ENCODE measurements around the gene DARS1. TPM values are rescaled to one million over a fixed set of nuclear protein-coding genes. Genes with fewer than 3 reads are reported as not detected.

Gene DARS1
- total RNA-seq, 3 donors from 2014 or later = 76.4 to 117 (median 86.7) TPM

DNA sequence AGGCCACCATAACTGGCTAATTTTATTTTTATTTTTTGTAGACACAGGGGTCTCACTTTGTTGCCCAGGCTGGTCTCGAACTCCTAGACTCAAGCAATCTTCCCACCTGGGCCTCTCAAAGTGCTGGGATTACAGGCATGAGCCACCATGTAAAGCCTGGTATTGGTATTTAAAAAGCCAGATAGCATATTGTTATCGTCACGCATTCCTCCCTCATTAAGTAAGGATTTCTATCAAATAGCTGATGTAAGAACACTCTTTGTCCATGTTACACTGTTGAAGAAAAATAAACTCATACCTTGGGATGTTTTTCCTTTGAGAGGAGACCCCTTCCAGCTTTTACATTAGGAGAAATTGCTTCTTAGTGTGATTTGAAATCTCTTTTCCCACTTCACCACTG is 39.2 kb upstream of the DARS1 start:
- no peak overlapping the region for H3K27ac ChIP-seq
- no peaks in the 10 kb centered on the region for H3K4me1 ChIP-seq
- TF ChIP-seq, protein P1, sequence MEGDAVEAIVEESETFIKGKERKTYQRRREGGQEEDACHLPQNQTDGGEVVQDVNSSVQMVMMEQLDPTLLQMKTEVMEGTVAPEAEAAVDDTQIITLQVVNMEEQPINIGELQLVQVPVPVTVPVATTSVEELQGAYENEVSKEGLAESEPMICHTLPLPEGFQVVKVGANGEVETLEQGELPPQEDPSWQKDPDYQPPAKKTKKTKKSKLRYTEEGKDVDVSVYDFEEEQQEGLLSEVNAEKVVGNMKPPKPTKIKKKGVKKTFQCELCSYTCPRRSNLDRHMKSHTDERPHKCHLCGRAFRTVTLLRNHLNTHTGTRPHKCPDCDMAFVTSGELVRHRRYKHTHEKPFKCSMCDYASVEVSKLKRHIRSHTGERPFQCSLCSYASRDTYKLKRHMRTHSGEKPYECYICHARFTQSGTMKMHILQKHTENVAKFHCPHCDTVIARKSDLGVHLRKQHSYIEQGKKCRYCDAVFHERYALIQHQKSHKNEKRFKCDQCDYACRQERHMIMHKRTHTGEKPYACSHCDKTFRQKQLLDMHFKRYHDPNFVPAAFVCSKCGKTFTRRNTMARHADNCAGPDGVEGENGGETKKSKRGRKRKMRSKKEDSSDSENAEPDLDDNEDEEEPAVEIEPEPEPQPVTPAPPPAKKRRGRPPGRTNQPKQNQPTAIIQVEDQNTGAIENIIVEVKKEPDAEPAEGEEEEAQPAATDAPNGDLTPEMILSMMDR (IDR thresholded peaks at IDR 0.05) = no peak
- no peak for TF ChIP-seq POLR2A (IDR thresholded peaks at IDR 0.05)
- TF ChIP-seq POLR2AphosphoS5 (IDR thresholded peaks at IDR 0.05) = no peak
- intact Hi-C loops (cut with DNase I; ENCODE audit: low total_unique reads) = loop anchor here (5.0 kb wide), 2 partner anchors 363 to 458 kb away; no protein-coding TSS in a partner anchor
- H3K27me3 ChIP-seq = no peaks in the 10 kb centered on the region
- no peak for DNase-seq (ENCODE audit: low spot score in 2 of 2)
- no peaks in the 10 kb centered on the region for H3K36me3 ChIP-seq
- no peaks in the 10 kb centered on the region for H3K9me3 ChIP-seq
- no peak overlapping the region for H3K4me3 ChIP-seq

DNA sequence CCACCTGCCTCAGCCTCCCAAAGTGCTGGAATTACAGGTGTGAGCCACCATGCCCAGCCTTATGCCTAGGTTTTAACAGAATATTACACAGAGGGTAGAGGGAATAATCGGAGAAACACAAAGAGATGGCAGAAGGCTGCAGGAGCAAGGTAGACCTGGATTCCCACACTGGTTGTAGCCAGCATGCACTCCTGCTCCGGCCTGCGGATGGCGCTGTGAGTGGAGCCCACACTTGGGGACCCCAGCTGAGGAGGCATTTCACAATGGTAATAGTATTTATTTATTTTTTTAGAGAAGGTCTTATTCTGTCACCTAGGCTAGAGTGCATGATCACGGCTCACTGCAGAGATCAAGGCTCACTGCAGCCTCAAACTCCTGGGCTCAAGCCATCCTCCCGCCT is 38.8 kb upstream of the DARS1 start:
- TF ChIP-seq POLR2AphosphoS5 (IDR thresholded peaks at IDR 0.05) = no peak
- TF ChIP-seq, protein P1 (IDR thresholded peaks at IDR 0.05) = no peak
- no peak for TF ChIP-seq POLR2A (IDR thresholded peaks at IDR 0.05)
- no peaks in the 10 kb centered on the region for H3K27me3 ChIP-seq
- no peak overlapping the region for H3K27ac ChIP-seq
- H3K9me3 ChIP-seq = no peaks in the 10 kb centered on the region
- intact Hi-C loops (cut with DNase I; ENCODE audit: low total_unique reads) = loop anchor here (5.0 kb wide), 1 partner anchor 458 kb away; no protein-coding TSS in a partner anchor
- no peak for DNase-seq (ENCODE audit: low spot score in 2 of 2)
- H3K36me3 ChIP-seq = no peaks in the 10 kb centered on the region
- H3K4me3 ChIP-seq = no peak overlapping the region
- H3K4me1 ChIP-seq = no peaks in the 10 kb centered on the region

- no peak for TF ChIP-seq POLR2A (IDR thresholded peaks at IDR 0.05)
- no peak for TF ChIP-seq POLR2AphosphoS5 (IDR thresholded peaks at IDR 0.05)
- TF ChIP-seq, protein P1 (IDR thresholded peaks at IDR 0.05) = no peak
- no peak for DNase-seq (ENCODE audit: low spot score in 2 of 2)
- H3K27ac ChIP-seq = no peak overlapping the region
- no peaks in the 10 kb centered on the region for H3K9me3 ChIP-seq
- intact Hi-C loops (cut with DNase I; ENCODE audit: low total_unique reads) = loop anchor here (5.0 kb wide), 1 partner anchor 459 kb away; no protein-coding TSS in a partner anchor
- H3K27me3 ChIP-seq = no peaks in the 10 kb centered on the region
- no peak overlapping the region for H3K4me3 ChIP-seq
- H3K36me3 ChIP-seq = no peaks in the 10 kb centered on the region
- no peaks in the 10 kb centered on the region for H3K4me1 ChIP-seq
Measured at GRCh38 chr2:136023416-136023815, 38.0 kb upstream of the DARS1 start.

GRCh38 chr2:136022396-136023146 is 37.1 kb upstream of the DARS1 start:
- no peak overlapping the region for H3K27ac ChIP-seq
- intact Hi-C loops (cut with DNase I; ENCODE audit: low total_unique reads) = loop anchor here (5.0 kb wide), 1 partner anchor 460 kb away; no protein-coding TSS in a partner anchor
- DNase-seq (ENCODE audit: low spot score in 2 of 2) = no peak
- no peaks in the 10 kb centered on the region for H3K27me3 ChIP-seq
- no peaks in the 10 kb centered on the region for H3K36me3 ChIP-seq
- H3K9me3 ChIP-seq = no peaks in the 10 kb centered on the region
- TF ChIP-seq POLR2AphosphoS5 (IDR thresholded peaks at IDR 0.05) (no peak), POLR2A (IDR thresholded peaks at IDR 0.05) (no peak)
- TF ChIP-seq, protein P1 (IDR thresholded peaks at IDR 0.05) = no peak
- no peaks in the 10 kb centered on the region for H3K4me1 ChIP-seq
- no peak overlapping the region for H3K4me3 ChIP-seq

- no peak overlapping the region for H3K4me3 ChIP-seq
- intact Hi-C loops (cut with DNase I; ENCODE audit: low total_unique reads) = loop anchor here (5.0 kb wide), 1 partner anchor 460 kb away; no protein-coding TSS in a partner anchor
- no peaks in the 10 kb centered on the region for H3K27me3 ChIP-seq
- no peaks in the 10 kb centered on the region for H3K36me3 ChIP-seq
- no peaks in the 10 kb centered on the region for H3K9me3 ChIP-seq
- TF ChIP-seq POLR2A (IDR thresholded peaks at IDR 0.05) (no peak), POLR2AphosphoS5 (IDR thresholded peaks at IDR 0.05) (no peak)
- no peak overlapping the region for H3K27ac ChIP-seq
- DNase-seq (ENCODE audit: low spot score in 2 of 2) = no peak
- no peaks in the 10 kb centered on the region for H3K4me1 ChIP-seq
Measured at GRCh38 chr2:136021976-136022375, 36.5 kb upstream of the DARS1 start.

All from breast epithelium (tissue), 4 donors.